Measurements from ENCODE around the gene FRG2B. TPM values are rescaled to one million over a fixed set of nuclear protein-coding genes. Genes with fewer than 3 reads are reported as not detected.
A peak's percentile ranks its signal among the peaks of the same experiment; 100 is the strongest.
"Not testable (repeated sequence)": the region's sequence is repeated elsewhere in the genome, so short reads cannot be mapped to it uniquely, and the experiment has no call there.

Gene FRG2B
- total and polyA plus RNA-seq, 2 of the 4 experiments (the other 2 are of a cell fraction): not detected

DNA sequence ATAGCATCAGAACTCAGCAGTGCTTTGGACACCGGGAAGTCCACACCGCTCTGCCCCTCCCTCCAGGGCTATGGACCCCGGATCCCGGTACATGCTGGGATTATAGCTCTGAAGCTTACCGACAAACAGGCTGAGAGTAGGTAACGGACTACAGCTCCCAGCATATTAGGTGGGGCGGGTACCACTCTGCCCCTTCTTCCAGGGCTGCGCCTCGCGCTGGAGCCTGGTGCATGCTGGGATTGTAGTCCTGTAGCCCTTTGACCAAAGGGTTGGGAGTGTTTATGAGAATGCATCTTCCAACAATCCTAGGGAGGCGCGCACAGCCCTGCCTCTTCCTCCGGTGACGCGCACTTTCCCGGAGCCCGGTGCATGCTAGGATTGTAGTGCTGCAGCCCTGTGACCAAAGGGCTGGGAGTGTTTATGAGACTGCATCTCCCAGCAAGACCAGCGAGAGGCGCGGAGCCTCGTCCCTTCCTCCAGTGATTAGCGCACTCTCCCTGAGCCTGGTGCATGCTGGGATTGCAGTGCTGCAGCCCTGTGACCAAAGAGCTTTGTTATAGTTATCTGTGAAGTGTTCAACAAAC is 22.4 kb upstream of the FRG2B start:
- H2BK5ac ChIP-seq (ENCODE audit: low read depth, low read length, poor library complexity, severe bottlenecking); CTCF ChIA-PET; H3K4me1 ChIP-seq (ENCODE audit: control insufficient read depth, insufficient read depth, low read length); H2BK15ac ChIP-seq (ENCODE audit: low read depth, low read length); H3K56ac ChIP-seq (ENCODE audit: extremely low read depth, insufficient read depth, low read length); H3K79me1 ChIP-seq (ENCODE audit: low read depth in 1 of 2, low read length in 2 of 2); H2AK5ac ChIP-seq (ENCODE audit: low read depth, low read length); DNase-seq; H3K36me3 ChIP-seq (ENCODE audit: control insufficient read depth, insufficient read depth, low read length); H3K27ac ChIP-seq (ENCODE audit: insufficient read depth, low read length); H2BK120ac ChIP-seq (ENCODE audit: low read depth, low read length); H3K9ac ChIP-seq (ENCODE audit: low read depth, low read length); H3K18ac ChIP-seq (ENCODE audit: low read depth, low read length); ATAC-seq (ENCODE audit: low read depth); H4K8ac ChIP-seq (ENCODE audit: low read depth in 2 of 2, low read length in 2 of 2); H2AK9ac ChIP-seq (replicated peaks; ENCODE audit: low read depth, low read length, poor library complexity); H3K4me3 ChIP-seq (ENCODE audit: insufficient read depth, low read depth, low read length); H4K5ac ChIP-seq (ENCODE audit: low read depth, low read length); H3K27me3 ChIP-seq (ENCODE audit: control insufficient read depth, insufficient read depth, low read length); BruUV-seq (replicated peaks); H3K14ac ChIP-seq (replicated peaks; ENCODE audit: low read depth, low read length); dilution Hi-C loops (cut with HindIII; ENCODE audit: low sequenced_read_pairs, unreplicated experiment); POLR2A ChIA-PET (ENCODE audit: unreplicated experiment); H3K9me3 ChIP-seq (ENCODE audit: control insufficient read depth, insufficient read depth, low read length); in situ Hi-C loops (cut with MboI; ENCODE audit: low sequenced_read_pairs); intact Hi-C loops (cut with micrococcal nuclease); H4K91ac ChIP-seq (ENCODE audit: insufficient read depth, low read depth, low read length); H3K4me2 ChIP-seq (ENCODE audit: low read depth, low read length); H4K20me1 ChIP-seq (ENCODE audit: insufficient read depth, low read length); H3K9me1 ChIP-seq (ENCODE audit: insufficient read depth, low read length); H3K4ac ChIP-seq (ENCODE audit: low read depth, low read length); H2BK20ac ChIP-seq (ENCODE audit: low read depth, low read length); H2AFZ ChIP-seq (replicated peaks; ENCODE audit: low read length, poor library complexity); H3K23ac ChIP-seq (ENCODE audit: low read depth, low read length): not testable (repeated sequence)
- no CpG with 5 or more reads among the region's 22 CpGs for WGBS, 2 experiments (ENCODE audit: extremely low coverage in 2 of 2, insufficient read length in 1 of 2)

DNA sequence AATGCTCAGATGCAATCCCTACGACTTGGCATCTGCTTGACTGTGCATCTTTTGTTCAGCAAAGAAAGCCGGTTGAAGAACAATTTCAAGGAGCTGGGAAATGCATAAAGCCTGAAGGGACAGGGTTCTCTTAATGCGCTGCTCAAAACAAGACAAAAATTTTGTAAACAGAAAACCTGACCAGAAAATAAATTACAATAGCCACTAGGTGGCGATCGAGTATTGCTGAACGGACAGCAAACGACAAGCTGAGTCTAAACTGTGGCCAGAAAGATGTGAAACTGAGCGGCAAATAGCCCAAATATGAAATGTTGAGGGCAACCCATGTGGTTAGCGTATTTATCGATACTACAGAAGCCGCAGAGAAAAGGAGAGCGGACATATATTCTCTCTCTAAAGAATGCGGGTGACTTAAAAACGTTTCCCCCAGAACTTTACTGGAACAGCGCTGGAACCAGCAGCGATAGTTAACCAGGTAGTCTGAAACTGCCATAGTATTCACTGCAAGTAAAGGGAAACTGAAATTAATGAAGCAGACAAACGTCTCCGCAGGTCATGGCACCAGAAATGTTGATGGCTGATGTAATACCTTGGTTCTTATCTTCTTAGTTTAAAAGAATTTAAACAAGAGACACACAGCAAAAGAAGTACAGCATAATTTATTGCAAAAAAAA is 20.6 kb upstream of the FRG2B start:
- H2BK15ac ChIP-seq (ENCODE audit: low read depth, low read length); BruUV-seq (replicated peaks); H4K8ac ChIP-seq (ENCODE audit: low read depth in 2 of 2, low read length in 2 of 2); H3K4ac ChIP-seq (ENCODE audit: low read depth, low read length); H3K4me2 ChIP-seq (ENCODE audit: low read depth, low read length); H4K5ac ChIP-seq (ENCODE audit: low read depth, low read length); POLR2A ChIA-PET (ENCODE audit: unreplicated experiment); H2BK120ac ChIP-seq (ENCODE audit: low read depth, low read length); H3K56ac ChIP-seq (ENCODE audit: extremely low read depth, insufficient read depth, low read length); DNase-seq; H2AK5ac ChIP-seq (ENCODE audit: low read depth, low read length); H2BK20ac ChIP-seq (ENCODE audit: low read depth, low read length); H2AK9ac ChIP-seq (replicated peaks; ENCODE audit: low read depth, low read length, poor library complexity); H2AFZ ChIP-seq (replicated peaks; ENCODE audit: low read length, poor library complexity); H3K14ac ChIP-seq (replicated peaks; ENCODE audit: low read depth, low read length); H2BK5ac ChIP-seq (ENCODE audit: low read depth, low read length, poor library complexity, severe bottlenecking); H3K9me3 ChIP-seq (ENCODE audit: control insufficient read depth, insufficient read depth, low read length); dilution Hi-C loops (cut with HindIII; ENCODE audit: low sequenced_read_pairs, unreplicated experiment); H3K23ac ChIP-seq (ENCODE audit: low read depth, low read length); CTCF ChIA-PET; H4K20me1 ChIP-seq (ENCODE audit: insufficient read depth, low read length); H3K4me1 ChIP-seq (ENCODE audit: control insufficient read depth, insufficient read depth, low read length); H4K91ac ChIP-seq (ENCODE audit: insufficient read depth, low read depth, low read length); in situ Hi-C loops (cut with MboI; ENCODE audit: low sequenced_read_pairs); H3K18ac ChIP-seq (ENCODE audit: low read depth, low read length); H3K27me3 ChIP-seq (ENCODE audit: control insufficient read depth, insufficient read depth, low read length); H3K27ac ChIP-seq (ENCODE audit: insufficient read depth, low read length); H3K9ac ChIP-seq (ENCODE audit: low read depth, low read length); H3K79me1 ChIP-seq (ENCODE audit: low read depth in 1 of 2, low read length in 2 of 2); H3K36me3 ChIP-seq (ENCODE audit: control insufficient read depth, insufficient read depth, low read length); H3K4me3 ChIP-seq (ENCODE audit: insufficient read depth, low read depth, low read length); H3K9me1 ChIP-seq (ENCODE audit: insufficient read depth, low read length); intact Hi-C loops (cut with micrococcal nuclease): not testable (repeated sequence)
- ATAC-seq (ENCODE audit: low read depth): peak; percentile 89
- WGBS, 2 experiments (ENCODE audit: extremely low coverage in 2 of 2, insufficient read length in 1 of 2): 20% methylated on average over 1 of the region's 18 CpGs; no CpG with 5 or more reads in 1 of the 2 experiments

All from IMR-90 (cell line).